ENCODE measurements around the gene CKM.
A peak's percentile ranks its signal among the peaks of the same experiment; 100 is the strongest.
"Not testable (repeated sequence)": the region's sequence is repeated elsewhere in the genome, so short reads cannot be mapped to it uniquely, and the experiment has no call there.

The CKM gene

DNA sequence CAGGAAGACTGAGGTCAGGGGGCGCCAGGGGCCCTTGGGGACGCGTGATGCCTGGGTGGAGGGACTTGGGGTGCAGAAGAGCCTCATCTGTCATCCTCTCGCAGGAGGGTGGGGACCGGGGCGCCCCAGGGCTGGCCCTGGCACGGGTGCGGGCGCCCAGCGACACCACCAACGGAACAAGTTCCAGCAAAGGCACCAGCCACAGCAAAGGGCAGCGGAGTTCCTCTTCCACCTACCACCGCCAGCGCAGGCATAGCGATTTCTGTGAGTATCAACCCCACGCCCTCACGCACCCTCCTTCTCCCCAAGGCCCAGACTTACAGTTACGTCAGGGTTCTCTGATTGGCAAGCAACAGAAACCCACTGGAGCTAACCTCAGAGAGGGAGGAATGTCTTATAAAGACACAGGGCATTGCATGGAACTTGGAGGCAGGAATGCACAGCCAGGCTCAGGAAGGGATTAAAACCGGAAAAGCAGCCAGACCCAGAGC, 42.2 kb downstream of the CKM start:
- DNase-seq, result no peak

DNA sequence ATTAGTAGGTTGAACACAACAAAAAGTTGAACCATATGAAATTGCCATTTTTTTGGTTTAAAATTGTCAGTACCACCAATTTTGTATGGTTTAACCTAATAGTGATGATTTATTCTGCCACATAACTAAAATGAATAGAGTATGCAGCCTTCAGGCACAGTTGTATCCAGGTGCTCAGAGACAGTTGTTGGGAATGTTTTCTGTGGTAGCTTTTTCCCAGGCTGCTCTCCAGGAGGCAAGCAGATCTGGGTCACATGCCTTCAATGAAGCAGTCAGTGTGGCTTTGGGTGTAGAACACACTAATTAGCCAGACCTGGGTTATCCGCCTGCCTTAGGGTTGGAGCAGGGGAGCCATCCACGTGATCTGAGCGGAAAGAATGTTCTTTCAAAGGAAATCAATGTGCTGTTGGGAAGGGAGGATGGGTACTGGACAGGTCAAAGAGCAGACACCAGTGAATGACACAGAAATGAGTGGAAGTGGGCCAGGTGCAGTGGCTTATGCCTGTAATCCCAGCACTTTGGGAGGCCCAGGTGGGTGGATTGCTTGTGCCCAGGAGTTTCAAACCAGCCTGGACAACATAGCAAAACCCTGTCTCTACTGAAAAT, 43.0 kb downstream of the CKM start:
- no peak for DNase-seq

DNA sequence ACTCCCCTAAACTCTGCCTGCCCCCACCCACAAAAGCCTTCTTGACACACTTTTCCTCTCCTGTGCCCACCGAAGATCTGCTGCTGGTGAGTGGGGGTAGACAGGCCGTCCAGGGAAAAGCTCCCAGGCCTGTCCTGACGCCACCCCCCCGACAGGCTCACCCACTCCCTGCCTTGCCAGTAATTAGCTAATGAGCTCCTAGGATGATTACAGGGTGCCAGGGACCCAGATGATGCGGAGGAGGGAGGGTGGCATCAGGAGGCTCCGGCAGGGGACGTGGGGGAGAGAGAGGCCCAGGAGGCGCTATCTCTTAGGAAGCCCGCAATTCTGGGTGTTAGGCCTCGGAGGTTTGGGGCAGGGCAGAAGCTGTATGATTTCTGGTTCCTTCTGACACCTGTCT, 44.6 kb downstream of the CKM start:
- no peak for DNase-seq

DNA sequence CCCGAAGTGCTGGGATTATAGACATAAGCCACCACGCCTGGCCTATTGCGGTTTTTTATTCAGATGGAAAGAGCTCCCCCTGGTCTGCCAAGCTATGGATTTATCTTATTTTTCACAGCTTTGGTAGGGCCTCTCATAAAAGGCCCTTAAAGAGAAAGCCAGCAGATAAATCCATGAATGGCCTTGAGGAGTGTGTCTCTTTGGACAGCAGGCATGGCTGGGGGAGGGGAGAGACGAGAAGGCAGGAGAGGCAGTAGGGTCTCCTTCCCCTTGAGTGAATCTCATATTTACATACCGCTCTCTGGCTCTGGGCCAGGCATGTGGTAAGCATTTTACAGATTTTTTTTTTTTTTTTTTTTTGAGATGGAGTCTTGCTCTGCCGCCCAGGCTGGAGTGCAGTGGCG, 46.4 kb downstream of the CKM start:
- DNase-seq, result peak; percentile 23

DNA sequence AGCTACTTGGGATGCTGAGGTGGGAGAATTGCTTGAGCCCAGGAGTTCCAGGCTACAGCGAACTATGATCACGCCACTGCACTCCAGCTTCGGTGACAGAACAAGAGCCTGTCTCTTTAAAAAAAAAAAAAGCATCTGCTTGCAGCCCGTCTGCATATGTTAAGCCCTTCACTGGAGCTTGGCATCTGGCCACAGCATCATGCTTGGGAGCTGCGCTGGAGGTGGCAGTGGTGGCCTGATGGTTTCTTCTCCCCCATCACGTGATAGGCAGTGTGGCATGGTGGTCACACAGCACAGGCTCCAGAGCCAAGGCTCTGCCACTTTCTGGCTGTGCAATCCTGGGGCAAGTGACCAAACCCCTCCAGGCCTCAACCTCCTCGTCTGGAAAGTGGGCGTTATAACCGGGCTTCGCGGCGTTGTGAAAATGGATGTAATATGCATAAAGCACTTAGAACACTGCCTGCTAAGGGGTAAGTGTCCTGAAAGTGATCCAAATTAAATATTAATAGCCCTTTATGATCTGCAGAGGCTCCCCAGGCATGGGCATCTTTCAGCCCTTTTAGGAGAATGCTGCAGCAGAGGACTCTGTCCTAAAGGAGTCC, 47.2 kb downstream of the CKM start:
- DNase-seq, result no peak

DNA sequence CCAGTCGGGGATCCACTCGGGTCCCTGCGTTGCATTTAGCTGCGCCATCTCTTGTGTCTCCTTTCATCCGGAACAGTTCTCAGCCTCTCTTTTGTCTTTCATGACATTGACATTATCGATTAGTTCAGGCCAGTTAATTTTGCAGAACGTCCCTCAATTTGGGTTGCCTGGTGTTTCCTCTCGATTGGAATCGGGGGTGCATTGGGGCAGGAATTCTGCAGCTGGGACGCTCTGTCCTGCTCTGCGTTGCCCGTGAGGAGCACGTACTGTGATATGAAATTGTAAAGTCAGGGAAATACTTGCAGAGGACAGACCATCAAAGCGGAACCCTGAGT, 49.2 kb downstream of the CKM start:
- no peak for DNase-seq

DNA sequence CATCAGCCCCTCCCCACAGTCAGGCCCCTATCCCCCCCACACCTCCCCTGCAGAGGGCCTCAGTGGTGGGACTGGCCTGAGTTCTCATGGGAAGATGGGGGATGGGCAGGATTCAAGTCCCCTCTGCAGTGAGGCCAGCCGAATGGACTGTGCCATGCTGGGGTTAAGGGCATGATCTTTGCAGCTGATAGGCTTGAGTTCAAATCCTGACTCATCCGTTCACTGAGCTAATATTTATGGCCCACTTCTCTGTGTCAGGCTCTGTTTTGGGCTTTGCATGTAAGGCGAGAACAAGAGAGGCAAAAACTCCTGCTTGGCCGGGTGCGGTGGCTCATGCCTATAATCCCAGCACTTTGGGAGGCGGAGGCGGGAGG, 51.0 kb downstream of the CKM start:
- no peak for DNase-seq

DNA sequence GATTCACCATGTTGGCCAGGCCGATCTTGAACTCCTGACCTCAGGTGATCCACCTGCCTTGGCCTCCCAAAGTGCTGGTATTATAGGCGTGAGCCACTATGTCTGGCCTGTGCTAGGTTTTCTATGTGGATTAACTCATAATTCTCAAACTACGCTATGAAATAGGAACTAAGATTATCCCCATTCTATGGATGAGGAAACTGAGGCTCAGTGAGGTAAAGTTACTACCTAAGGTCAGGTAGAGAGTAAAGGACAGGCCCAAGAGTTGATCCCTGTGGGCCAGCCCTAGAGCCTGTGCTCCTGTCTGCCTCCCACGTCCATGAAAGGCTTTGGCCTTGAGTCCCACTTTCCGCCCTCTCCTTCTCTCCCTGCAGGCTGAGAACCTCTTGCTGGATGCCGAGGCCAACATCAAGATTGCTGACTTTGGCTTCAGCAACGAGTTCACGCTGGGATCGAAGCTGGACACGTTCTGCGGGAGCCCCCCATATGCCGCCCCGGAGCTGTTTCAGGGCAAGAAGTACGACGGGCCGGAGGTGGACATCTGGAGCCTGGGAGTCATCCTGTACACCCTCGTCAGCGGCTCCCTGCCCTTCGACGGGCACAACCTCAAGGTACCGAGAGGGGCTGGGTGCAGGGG, 51.5 kb downstream of the CKM start:
- DNase-seq, result no peak

DNA sequence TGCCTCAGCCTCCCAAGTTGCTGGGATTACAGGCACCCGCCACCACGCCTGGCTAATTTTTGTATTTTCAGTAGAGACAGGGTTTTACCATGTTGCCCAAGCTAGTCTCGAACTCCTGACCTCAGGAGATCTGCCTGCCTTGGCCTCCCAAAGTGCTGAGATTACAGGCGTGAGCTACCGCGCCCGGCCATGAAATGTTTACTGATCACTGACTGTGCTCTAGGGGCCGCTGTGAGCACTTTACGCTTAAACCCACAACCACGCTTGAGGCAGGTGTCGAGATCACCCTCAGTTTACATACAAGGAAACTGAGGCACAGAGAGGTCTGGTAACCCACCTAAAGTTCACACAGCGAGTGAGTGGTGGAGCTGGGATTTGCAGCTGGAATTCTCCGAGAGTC, 52.7 kb downstream of the CKM start:
- DNase-seq, result not testable (repeated sequence)

DNA sequence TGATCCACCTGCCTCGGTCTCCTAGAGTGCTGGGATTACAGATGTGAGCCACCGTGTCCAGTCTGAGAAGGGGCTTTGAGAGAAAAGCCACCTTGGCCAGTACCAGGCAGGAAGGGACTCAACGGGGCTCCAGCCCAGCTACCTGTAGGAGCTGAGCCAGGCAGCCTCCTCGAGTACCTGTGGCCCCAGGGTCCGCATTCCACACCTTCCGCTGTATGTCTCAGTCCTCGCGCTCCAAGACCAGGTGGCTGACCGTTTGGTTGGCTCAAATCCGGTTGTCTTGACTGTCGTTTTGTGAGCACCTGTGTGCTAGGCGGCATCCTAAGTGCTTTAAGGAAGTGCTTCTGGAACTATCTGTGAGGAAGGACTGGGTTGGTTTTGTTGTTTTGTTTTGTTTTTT, 55.4 kb downstream of the CKM start:
- DNase-seq, result no peak

DNA sequence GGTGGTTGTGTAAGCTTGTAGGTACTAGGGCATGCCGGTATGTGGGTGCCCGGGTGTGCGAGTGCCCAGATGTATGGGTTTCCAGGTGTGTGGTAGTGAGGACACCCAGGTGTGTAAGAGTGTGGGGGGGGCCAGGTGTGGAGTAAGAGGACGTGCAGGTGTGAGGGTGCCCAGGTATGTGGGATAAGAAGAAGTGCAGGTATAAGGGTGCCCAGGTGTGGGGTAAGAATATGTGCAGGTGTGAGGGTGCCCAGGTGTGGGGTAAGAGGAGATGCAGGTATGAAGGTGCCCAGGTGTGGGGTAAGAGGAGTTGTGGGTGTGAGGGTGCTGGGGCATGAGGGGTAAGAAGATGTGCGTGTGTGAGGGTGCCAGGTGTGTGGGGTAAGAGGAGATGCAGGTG, 57.3 kb downstream of the CKM start:
- no peak for DNase-seq

DNA sequence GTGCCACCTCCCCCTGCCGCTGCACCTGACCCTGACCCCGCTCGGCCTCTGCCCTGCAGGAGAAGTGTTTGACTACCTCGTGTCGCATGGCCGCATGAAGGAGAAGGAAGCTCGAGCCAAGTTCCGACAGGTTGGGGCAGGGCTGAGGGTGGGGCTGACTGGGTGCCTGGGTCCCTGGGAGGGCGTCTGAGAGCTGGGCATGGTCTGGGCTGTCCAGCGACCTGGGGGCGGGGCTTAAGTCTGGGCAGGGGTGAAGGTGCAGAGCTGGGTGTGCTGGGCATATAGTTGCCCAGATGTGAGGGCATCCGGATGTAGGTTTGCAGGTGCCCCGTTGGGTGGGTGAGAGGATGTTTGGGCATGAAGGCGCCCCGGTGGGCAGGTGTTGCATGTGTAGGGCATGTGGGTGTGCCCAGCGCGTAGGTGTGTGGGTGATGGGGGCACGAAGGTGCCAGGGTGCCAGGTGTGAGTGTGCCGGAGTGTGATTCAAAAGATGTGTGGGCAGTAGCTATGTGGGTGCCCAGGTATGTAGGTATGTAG, 57.8 kb downstream of the CKM start:
- no peak for DNase-seq

DNA sequence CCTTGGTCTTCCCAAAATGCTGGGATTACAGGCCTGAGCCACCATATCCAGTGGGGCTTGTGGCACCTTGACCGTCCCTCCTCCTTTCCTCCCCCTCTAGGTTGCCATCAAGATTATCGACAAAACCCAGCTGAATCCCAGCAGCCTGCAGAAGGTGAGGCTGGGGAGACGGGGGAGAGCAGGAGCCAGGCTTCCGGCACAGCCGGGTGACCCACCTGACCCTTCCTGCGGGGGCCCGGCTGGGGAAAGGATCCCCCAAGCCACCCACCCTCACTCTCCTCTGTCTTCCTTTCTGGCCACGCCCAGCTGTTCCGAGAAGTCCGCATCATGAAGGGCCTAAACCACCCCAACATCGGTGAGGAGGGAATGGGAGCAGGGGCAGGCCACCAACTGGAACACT, 59.7 kb downstream of the CKM start:
- no peak for DNase-seq

DNA sequence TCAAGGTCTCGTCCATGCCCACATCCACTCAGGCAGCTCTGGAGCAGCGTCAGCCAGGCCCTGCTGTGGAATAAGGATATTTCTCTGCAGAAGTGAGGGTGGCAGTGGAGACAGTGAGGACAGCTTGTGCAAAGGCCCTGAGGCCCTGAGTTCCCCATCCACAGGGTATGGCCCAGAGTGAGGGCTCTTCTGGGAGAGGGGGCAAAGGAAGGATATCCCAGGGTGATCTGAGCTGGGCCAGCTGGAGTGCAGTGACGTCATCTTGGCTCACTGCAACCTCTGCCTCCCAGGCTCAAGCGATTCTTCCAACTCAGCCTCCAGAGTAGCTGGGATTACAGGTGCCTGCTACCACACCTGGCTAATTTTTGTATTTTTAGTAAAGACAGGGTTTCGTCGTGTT, 60.1 kb downstream of the CKM start:
- no peak for DNase-seq

DNA sequence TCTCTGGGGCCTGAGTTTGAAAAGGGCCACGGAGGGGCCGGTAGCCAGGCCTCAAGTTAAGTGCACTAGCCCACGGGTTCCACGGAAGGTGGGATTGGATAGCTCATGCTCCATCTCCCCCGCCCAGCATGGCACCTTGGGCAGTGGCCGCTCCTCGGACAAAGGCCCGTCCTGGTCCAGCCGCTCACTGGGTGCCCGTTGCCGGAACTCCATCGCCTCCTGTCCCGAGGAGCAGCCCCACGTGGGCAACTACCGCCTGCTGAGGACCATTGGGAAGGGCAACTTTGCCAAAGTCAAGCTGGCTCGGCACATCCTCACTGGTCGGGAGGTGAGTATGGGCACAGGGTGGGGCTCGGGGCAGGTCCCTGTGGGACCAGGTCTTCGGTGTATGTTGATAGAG, 63.8 kb downstream of the CKM start:
- DNase-seq, result no peak

DNA sequence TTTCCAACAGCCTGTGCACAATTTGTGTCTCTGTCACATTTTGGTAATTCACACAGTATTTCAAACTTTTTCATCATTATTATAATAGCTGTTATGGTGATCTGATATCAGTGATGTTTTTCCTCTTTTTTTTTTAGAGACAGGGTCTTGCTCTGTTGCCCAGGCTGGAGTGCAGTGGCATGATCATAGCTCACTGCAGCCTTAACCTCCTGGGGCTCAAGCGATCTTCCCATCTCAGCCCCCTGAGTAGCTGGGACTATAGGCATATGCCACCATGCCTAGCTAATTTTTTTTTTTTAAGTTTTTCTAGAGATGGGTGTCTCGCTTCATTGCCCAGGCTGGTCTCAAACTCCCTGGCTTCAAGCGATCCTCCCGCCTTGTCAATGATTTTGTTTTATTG, 65.8 kb downstream of the CKM start:
- no peak for DNase-seq
